Measurements from ENCODE around the gene CD302.

GRCh38 chr2:159811232-159811631 lies 13.2 kb upstream of the CD302 start:
- TF ChIP-seq RAD21 (IDR thresholded peaks at IDR 0.05; ENCODE audit: insufficient read depth, low read depth, low read length) (no peak), CTCF (IDR thresholded peaks at IDR 0.05 in 2 of 3, conservative IDR thresholded peaks at IDR 0.05 in 1 of 3; ENCODE audit: control insufficient read depth in 2 of 3, extremely low read depth in 1 of 3, insufficient read depth in 1 of 3, low read depth in 3 of 3, low read length in 3 of 3) (no peak), NFYA (IDR thresholded peaks at IDR 0.05; ENCODE audit: borderline replicate concordance, low read depth, low read length) (no peak), EP300 (IDR thresholded peaks at IDR 0.05; ENCODE audit: borderline replicate concordance in 1 of 2, control insufficient read depth in 1 of 2, low read depth in 2 of 2, low read length in 2 of 2) (no peak), HDGF (IDR thresholded peaks at IDR 0.05) (no peak), GABPA (IDR thresholded peaks at IDR 0.05; ENCODE audit: low read depth) (no peak), ZBTB33 (IDR thresholded peaks at IDR 0.05) (no peak), MTA2 (IDR thresholded peaks at IDR 0.05; ENCODE audit: low read depth) (no peak), ZNF217 (IDR thresholded peaks at IDR 0.05) (no peak), FOS (IDR thresholded peaks at IDR 0.05; ENCODE audit: borderline replicate concordance, extremely low read depth, insufficient read length) (no peak), ZBTB11 (CRISPR knock-in tag; IDR thresholded peaks at IDR 0.05) (no peak), SKIL (IDR thresholded peaks at IDR 0.05; ENCODE audit: low read depth, poor library complexity, severe bottlenecking) (no peak), JUNB (IDR thresholded peaks at IDR 0.05) (no peak), POLR2A (IDR thresholded peaks at IDR 0.05; ENCODE audit: low read depth, low read length) (no peak)
